Endothelial cell of umbilical vein (primary cell): Measurements from ENCODE around the gene BARD1.

Experiments used
- EZH2 ChIP-seq: IDR thresholded peaks from 2 replicates; pipeline ENCODE4 v1.6.1; 2012; ENCODE audit warnings: borderline replicate concordance, low read depth, mild to moderate bottlenecking, moderate library complexity, low read length, inconsistent platforms; ENCODE audit not compliant: severe bottlenecking
- FOS ChIP-seq: IDR thresholded peaks from 2 replicates; pipeline ENCODE4 v1.6.1; 2011; ENCODE audit warnings: mild to moderate bottlenecking, low read length, moderate library complexity, borderline replicate concordance; ENCODE audit not compliant: insufficient read depth
- GATA2 ChIP-seq: IDR thresholded peaks from 2 replicates; pipeline ENCODE4 v1.7.0; 2011; ENCODE audit warnings: low read depth, mild to moderate bottlenecking, moderate library complexity, mixed read lengths, low read length; ENCODE audit not compliant: insufficient read length, insufficient read depth
- JUN ChIP-seq: IDR thresholded peaks from 2 replicates; pipeline ENCODE4 v1.6.1; 2011; ENCODE audit warnings: borderline replicate concordance, low read depth; ENCODE audit not compliant: insufficient read length, insufficient read depth
- MYC ChIP-seq: IDR thresholded peaks from one replicate; pipeline ENCODE4 v1.6.1; 2011; ENCODE audit warnings: mild to moderate bottlenecking, low read depth, low read length
- POLR2A ChIP-seq: IDR thresholded peaks from 2 replicates; pipeline ENCODE4 v1.6.1; 2012; ENCODE audit warnings: low read depth, mild to moderate bottlenecking, control low read depth, low read length
- POLR2AphosphoS5 ChIP-seq: IDR thresholded peaks from 2 replicates; pipeline ENCODE4 v1.6.1; 2012; ENCODE audit warnings: low read depth, mild to moderate bottlenecking, control low read depth, low read length, moderate library complexity; ENCODE audit not compliant: insufficient read depth
- TF ChIP-seq, protein P1 (sequence below), 2 donors: IDR thresholded peaks; 1 replicate in 1 of 2; 2 replicates in 1 of 2; pipeline ENCODE4 v1.5.1; 2011; ENCODE audit warnings: low read length in 2 of 2, mild to moderate bottlenecking in 2 of 2, moderate library complexity in 2 of 2, control low read depth in 1 of 2, inconsistent platforms in 1 of 2, low read depth in 1 of 2; ENCODE audit not compliant: insufficient read depth in 1 of 2; ENCODE audit errors: extremely low read depth in 1 of 2
- TF ChIP-seq, protein P2 (sequence below): IDR thresholded peaks from 2 replicates; pipeline ENCODE4 v1.6.1; 2011; ENCODE audit not compliant: insufficient read depth, insufficient read length

GRCh38 chr2:214782671-214783070 is 26.8 kb downstream of the BARD1 start:
- TF ChIP-seq POLR2A (no peak), MYC (no peak), EZH2 (no peak), JUN (no peak), POLR2AphosphoS5 (no peak), GATA2 (no peak), FOS (no peak)
- TF ChIP-seq, protein P1, sequence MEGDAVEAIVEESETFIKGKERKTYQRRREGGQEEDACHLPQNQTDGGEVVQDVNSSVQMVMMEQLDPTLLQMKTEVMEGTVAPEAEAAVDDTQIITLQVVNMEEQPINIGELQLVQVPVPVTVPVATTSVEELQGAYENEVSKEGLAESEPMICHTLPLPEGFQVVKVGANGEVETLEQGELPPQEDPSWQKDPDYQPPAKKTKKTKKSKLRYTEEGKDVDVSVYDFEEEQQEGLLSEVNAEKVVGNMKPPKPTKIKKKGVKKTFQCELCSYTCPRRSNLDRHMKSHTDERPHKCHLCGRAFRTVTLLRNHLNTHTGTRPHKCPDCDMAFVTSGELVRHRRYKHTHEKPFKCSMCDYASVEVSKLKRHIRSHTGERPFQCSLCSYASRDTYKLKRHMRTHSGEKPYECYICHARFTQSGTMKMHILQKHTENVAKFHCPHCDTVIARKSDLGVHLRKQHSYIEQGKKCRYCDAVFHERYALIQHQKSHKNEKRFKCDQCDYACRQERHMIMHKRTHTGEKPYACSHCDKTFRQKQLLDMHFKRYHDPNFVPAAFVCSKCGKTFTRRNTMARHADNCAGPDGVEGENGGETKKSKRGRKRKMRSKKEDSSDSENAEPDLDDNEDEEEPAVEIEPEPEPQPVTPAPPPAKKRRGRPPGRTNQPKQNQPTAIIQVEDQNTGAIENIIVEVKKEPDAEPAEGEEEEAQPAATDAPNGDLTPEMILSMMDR (IDR thresholded peaks at IDR 0.05; ENCODE audit: extremely low read depth in 1 of 2, insufficient read depth in 1 of 2, low read depth in 1 of 2, low read length in 2 of 2): no peak
- TF ChIP-seq, protein P2, sequence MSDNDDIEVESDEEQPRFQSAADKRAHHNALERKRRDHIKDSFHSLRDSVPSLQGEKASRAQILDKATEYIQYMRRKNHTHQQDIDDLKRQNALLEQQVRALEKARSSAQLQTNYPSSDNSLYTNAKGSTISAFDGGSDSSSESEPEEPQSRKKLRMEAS: no peak
